ENCODE measurements around the gene BCAR1. TPM values are rescaled to one million over a fixed set of nuclear protein-coding genes. Genes with fewer than 3 reads are reported as not detected.

Gene BCAR1
- total and polyA plus RNA-seq, 2 of the 13 experiments (the other 11 are each of a cell fraction or from before 2014, with no cell fraction given), result 48.1 to 51.7 TPM

DNA sequence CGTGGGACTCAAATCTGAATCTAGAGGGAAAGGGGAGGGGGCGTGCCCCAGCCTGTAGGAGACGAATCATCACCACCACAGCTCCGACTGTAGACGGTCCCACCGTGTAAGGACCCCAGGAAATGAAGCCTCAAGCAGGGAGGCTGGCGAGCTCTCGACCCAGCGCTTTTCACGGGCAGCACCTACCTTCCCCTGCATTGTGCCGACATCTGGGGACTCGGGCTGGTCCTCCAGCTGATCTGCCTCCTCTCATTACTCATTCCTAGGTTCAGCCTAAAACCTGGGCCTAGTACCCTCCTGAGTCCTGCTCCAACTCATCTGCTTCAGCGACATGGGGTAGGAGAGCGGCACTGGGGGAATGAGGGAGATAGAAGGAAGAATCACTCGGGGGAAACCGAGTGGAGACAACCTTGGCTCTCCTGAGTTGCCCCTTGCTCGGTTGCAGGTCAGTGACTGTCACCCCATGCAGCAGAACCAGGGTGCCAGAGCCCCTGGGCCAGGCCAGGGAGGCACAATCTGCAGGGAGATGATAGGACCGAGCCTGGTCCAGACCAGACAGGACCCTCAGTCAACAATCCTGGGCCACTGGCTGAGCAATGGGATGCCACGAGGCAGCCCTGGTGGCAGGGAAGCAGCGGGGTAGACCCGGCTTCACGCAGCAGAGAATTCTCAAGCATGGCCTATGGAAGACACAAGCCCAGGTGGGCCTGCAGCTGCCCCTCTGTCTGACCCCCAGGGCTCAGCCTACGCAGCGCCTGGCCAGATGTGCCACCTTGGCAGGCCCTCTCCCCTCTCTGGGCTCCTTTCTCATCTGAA is 833 bp upstream of the BCAR1 start (continued):
- TF ChIP-seq, protein P1, sequence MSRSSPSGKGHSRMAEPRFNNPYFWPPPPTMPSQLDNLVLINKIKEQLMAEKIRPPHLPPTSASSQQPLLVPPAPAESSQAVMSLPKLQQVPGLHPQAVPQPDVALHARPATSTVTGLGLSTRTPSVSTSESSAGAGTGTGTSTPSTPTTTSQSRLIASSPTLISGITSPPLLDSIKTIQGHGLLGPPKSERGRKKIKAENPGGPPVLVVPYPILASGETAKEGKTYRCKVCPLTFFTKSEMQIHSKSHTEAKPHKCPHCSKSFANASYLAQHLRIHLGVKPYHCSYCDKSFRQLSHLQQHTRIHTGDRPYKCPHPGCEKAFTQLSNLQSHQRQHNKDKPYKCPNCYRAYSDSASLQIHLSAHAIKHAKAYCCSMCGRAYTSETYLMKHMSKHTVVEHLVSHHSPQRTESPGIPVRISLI (CRISPR knock-in tag; IDR thresholded peaks at IDR 0.05; ENCODE audit: borderline replicate concordance), result no peak
- TF ChIP-seq FOSL2 (CRISPR knock-in tag; IDR thresholded peaks at IDR 0.05) (no peak), ZNF619 (CRISPR knock-in tag; IDR thresholded peaks at IDR 0.05) (0 out of 2 replicates have a peak, but pooled peaks have one; percentile 77), PCBP1 (IDR thresholded peaks at IDR 0.05; ENCODE audit: borderline replicate concordance, low read depth, low read length) (0 out of 2 replicates have a peak, but pooled peaks have one; percentile 14), TFAP4 (IDR thresholded peaks at IDR 0.05; ENCODE audit: borderline replicate concordance, low read depth) (peak; percentile 63; the same call in 1 of the 2 replicates), AKAP8 (CRISPR knock-in tag; IDR thresholded peaks at IDR 0.05) (no peak), ZNF878 (CRISPR knock-in tag; IDR thresholded peaks at IDR 0.05) (no peak), SRSF4 (IDR thresholded peaks at IDR 0.05; ENCODE audit: low read depth, low read length, poor library complexity, severe bottlenecking) (no peak), ZNF710 (CRISPR knock-in tag; IDR thresholded peaks at IDR 0.05; ENCODE audit: borderline replicate concordance) (0 out of 2 replicates have a peak, but pooled peaks have one; percentile 22), SSRP1 (CRISPR knock-in tag; IDR thresholded peaks at IDR 0.05) (no peak), MEF2D (CRISPR knock-in tag; IDR thresholded peaks at IDR 0.05) (peak; percentile 66), SAP130 (CRISPR knock-in tag; IDR thresholded peaks at IDR 0.05; ENCODE audit: low read depth) (no peak), NCOA2 (CRISPR knock-in tag; IDR thresholded peaks at IDR 0.05) (no peak), ISX (CRISPR knock-in tag; conservative IDR thresholded peaks at IDR 0.05) (no peak), TGIF2 (CRISPR knock-in tag; IDR thresholded peaks at IDR 0.05) (no peak), ZNF343 (CRISPR knock-in tag; IDR thresholded peaks at IDR 0.05) (0 out of 2 replicates have a peak, but pooled peaks have one; percentile 61), SPEN (CRISPR knock-in tag; IDR thresholded peaks at IDR 0.05; ENCODE audit: low read depth) (0 out of 2 replicates have a peak, but pooled peaks have one; percentile 63), ZNF790 (CRISPR knock-in tag; IDR thresholded peaks at IDR 0.05; ENCODE audit: borderline replicate concordance) (no peak), ZNF383 (CRISPR knock-in tag; IDR thresholded peaks at IDR 0.05; ENCODE audit: borderline replicate concordance) (no peak), AHR (CRISPR knock-in tag; IDR thresholded peaks at IDR 0.05) (no peak), ZBTB8A (CRISPR knock-in tag; IDR thresholded peaks at IDR 0.05; ENCODE audit: borderline replicate concordance, low read depth) (no peak), CBFB (CRISPR knock-in tag; IDR thresholded peaks at IDR 0.05) (peak; percentile 48; the same call in 1 of the 2 replicates), TIGD3 (CRISPR knock-in tag; IDR thresholded peaks at IDR 0.05; ENCODE audit: borderline replicate concordance) (no peak)
- TF ChIP-seq, protein P2, sequence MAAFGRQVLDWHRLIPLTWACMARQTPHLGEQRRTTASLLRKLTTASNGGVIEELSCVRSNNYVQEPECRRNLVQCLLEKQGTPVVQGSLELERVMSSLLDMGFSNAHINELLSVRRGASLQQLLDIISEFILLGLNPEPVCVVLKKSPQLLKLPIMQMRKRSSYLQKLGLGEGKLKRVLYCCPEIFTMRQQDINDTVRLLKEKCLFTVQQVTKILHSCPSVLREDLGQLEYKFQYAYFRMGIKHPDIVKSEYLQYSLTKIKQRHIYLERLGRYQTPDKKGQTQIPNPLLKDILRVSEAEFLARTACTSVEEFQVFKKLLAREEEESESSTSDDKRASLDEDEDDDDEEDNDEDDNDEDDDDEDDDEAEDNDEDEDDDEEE (CRISPR knock-in tag; IDR thresholded peaks at IDR 0.05), result no peak

Measured in HepG2 (cell line).